ENCODE data around the gene NME5. TPM values are rescaled to one million over a fixed set of nuclear protein-coding genes. Genes with fewer than 3 reads are reported as not detected.
A peak's percentile ranks its signal among the peaks of the same experiment; 100 is the strongest.

Gene NME5
- total and polyA plus RNA-seq, 2 of the 4 experiments (the other 2 are of a cell fraction), result 0.17 to 0.18 TPM

DNA sequence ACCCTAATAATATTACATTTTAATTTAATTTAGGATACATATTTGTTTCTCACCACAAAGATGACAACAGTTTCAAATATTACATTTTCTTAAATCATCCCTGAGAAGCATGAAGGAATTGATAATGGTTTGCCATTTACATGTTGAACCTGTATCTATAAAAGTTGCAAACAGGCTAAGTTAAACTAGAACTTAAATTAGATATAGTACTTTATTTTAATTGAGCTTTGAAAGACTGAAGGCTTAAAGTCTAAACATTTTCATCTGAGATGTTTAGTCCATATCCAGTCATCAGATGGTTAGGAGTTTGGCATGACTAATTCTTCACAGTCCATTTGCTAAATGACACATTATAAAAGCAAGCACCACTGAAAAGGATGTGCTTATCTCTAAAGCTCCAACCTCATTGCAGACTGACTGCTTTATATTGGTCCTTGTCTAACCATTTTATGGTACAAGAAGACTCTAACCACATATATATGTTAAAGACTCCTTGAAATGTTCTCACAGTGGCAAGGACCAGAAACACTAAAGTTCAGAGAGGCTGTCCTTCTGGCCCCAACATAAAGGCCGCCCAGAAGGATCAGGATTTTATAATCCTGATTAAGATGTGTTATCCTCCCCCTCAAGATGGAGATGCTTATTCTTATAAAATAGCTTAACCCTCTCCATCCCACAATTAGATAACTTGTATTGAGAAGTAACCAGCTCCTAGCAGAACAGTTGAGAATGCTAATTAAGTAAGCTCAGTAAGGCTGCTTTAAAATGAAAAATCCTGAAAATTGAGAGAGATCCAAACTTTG, 29.6 kb downstream of the NME5 start:
- H3K4ac ChIP-seq (ENCODE audit: low read depth, low read length), result no peak overlapping the region
- no peak overlapping the region for H2BK5ac ChIP-seq (ENCODE audit: low read depth, low read length, poor library complexity, severe bottlenecking)
- no peak for TF ChIP-seq CHD1 (IDR thresholded peaks at IDR 0.05; ENCODE audit: low read depth, low read length)
- no peak for TF ChIP-seq MAFK (IDR thresholded peaks at IDR 0.05; ENCODE audit: low read depth, low read length)
- TF ChIP-seq FOS (IDR thresholded peaks at IDR 0.05; ENCODE audit: low read depth, low read length), result no peak
- TF ChIP-seq RFX5 (IDR thresholded peaks at IDR 0.05; ENCODE audit: low read depth, low read length), result no peak
- TF ChIP-seq, protein P1, sequence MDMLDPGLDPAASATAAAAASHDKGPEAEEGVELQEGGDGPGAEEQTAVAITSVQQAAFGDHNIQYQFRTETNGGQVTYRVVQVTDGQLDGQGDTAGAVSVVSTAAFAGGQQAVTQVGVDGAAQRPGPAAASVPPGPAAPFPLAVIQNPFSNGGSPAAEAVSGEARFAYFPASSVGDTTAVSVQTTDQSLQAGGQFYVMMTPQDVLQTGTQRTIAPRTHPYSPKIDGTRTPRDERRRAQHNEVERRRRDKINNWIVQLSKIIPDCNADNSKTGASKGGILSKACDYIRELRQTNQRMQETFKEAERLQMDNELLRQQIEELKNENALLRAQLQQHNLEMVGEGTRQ (IDR thresholded peaks at IDR 0.05; ENCODE audit: low read depth, low read length), result no peak
- TF ChIP-seq CEBPB (IDR thresholded peaks at IDR 0.05; ENCODE audit: low read depth, low read length), result no peak
- TF ChIP-seq NFE2L2 (IDR thresholded peaks at IDR 0.05; ENCODE audit: low read depth, low read length), result no peak
- TF ChIP-seq BHLHE40 (IDR thresholded peaks at IDR 0.05; ENCODE audit: low read depth, low read length), result no peak
- TF ChIP-seq MXI1 (IDR thresholded peaks at IDR 0.05; ENCODE audit: borderline replicate concordance, low read depth, low read length), result no peak
- TF ChIP-seq, protein P2, sequence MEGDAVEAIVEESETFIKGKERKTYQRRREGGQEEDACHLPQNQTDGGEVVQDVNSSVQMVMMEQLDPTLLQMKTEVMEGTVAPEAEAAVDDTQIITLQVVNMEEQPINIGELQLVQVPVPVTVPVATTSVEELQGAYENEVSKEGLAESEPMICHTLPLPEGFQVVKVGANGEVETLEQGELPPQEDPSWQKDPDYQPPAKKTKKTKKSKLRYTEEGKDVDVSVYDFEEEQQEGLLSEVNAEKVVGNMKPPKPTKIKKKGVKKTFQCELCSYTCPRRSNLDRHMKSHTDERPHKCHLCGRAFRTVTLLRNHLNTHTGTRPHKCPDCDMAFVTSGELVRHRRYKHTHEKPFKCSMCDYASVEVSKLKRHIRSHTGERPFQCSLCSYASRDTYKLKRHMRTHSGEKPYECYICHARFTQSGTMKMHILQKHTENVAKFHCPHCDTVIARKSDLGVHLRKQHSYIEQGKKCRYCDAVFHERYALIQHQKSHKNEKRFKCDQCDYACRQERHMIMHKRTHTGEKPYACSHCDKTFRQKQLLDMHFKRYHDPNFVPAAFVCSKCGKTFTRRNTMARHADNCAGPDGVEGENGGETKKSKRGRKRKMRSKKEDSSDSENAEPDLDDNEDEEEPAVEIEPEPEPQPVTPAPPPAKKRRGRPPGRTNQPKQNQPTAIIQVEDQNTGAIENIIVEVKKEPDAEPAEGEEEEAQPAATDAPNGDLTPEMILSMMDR (conservative IDR thresholded peaks at IDR 0.05; ENCODE audit: low read depth, low read length), result no peak
- TF ChIP-seq RAD21 (IDR thresholded peaks at IDR 0.05; ENCODE audit: low read length), result no peak
- TF ChIP-seq, protein P3, sequence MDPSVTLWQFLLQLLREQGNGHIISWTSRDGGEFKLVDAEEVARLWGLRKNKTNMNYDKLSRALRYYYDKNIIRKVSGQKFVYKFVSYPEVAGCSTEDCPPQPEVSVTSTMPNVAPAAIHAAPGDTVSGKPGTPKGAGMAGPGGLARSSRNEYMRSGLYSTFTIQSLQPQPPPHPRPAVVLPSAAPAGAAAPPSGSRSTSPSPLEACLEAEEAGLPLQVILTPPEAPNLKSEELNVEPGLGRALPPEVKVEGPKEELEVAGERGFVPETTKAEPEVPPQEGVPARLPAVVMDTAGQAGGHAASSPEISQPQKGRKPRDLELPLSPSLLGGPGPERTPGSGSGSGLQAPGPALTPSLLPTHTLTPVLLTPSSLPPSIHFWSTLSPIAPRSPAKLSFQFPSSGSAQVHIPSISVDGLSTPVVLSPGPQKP (IDR thresholded peaks at IDR 0.05; ENCODE audit: borderline replicate concordance, low read depth, low read length), result no peak
- no peaks in the 10 kb centered on the region for H3K79me1 ChIP-seq (ENCODE audit: low read depth in 1 of 2, low read length in 2 of 2)
- peaks cover 4% of the 10 kb centered on the region for H3K27me3 ChIP-seq (ENCODE audit: control insufficient read depth, insufficient read depth, low read length)
- H3K14ac ChIP-seq (replicated peaks; ENCODE audit: low read depth, low read length), result no peak overlapping the region
- intact Hi-C loops (cut with micrococcal nuclease) (no loop called here), in situ Hi-C loops (cut with MboI; ENCODE audit: low sequenced_read_pairs) (no loop called here), dilution Hi-C loops (cut with HindIII; ENCODE audit: low sequenced_read_pairs, unreplicated experiment) (no loop called here)
- no peak overlapping the region for H3K4me3 ChIP-seq (ENCODE audit: insufficient read depth, low read depth, low read length)
- no peaks in the 10 kb centered on the region for H3K4me1 ChIP-seq (ENCODE audit: control insufficient read depth, insufficient read depth, low read length)
- no peaks in the 10 kb centered on the region for H3K36me3 ChIP-seq (ENCODE audit: control insufficient read depth, insufficient read depth, low read length)
- no peak overlapping the region for H3K23ac ChIP-seq (ENCODE audit: low read depth, low read length)
- H3K27ac ChIP-seq (ENCODE audit: insufficient read depth, low read length), result no peak overlapping the region
- no peaks in the 10 kb centered on the region for H3K9me1 ChIP-seq (ENCODE audit: insufficient read depth, low read length)
- no peak overlapping the region for H4K91ac ChIP-seq (ENCODE audit: insufficient read depth, low read depth, low read length)
- H2BK15ac ChIP-seq (ENCODE audit: low read depth, low read length), result no peak overlapping the region
- H2AK5ac ChIP-seq (ENCODE audit: low read depth, low read length), result no peak overlapping the region
- no peak overlapping the region for H4K5ac ChIP-seq (ENCODE audit: low read depth, low read length)
- ATAC-seq (ENCODE audit: low read depth) (no peak), DNase-seq (peak; percentile 2)
- no peak overlapping the region for H2BK120ac ChIP-seq (ENCODE audit: low read depth, low read length)
- no peaks in the 10 kb centered on the region for H3K9me3 ChIP-seq (ENCODE audit: control insufficient read depth, insufficient read depth, low read length)
- whole genome bisulfite sequencing, 2 experiments (ENCODE audit: extremely low coverage in 2 of 2, insufficient read length in 1 of 2), result no CpG with 5 or more reads among the region's 1 CpG
- CTCF ChIA-PET, result interaction anchor here (1.1 kb wide), 1 partner anchor 20 kb away, joined by 3 read pairs; no protein-coding TSS in a partner anchor
- H3K18ac ChIP-seq (ENCODE audit: low read depth, low read length), result no peak overlapping the region
- no peak overlapping the region for H2BK20ac ChIP-seq (ENCODE audit: low read depth, low read length)
- no TSS peak for BruUV-seq (replicated peaks)
- no peak overlapping the region for H4K8ac ChIP-seq (ENCODE audit: low read depth in 2 of 2, low read length in 2 of 2)
- no peak overlapping the region for H3K56ac ChIP-seq (ENCODE audit: extremely low read depth, insufficient read depth, low read length)
- no peak overlapping the region for H2AK9ac ChIP-seq (replicated peaks; ENCODE audit: low read depth, low read length, poor library complexity)
- H2AFZ ChIP-seq (replicated peaks; ENCODE audit: low read length, poor library complexity), result no peak overlapping the region
- POLR2A ChIA-PET (ENCODE audit: unreplicated experiment), result no interaction called here
- no peak overlapping the region for H3K4me2 ChIP-seq (ENCODE audit: low read depth, low read length)
- no peaks in the 10 kb centered on the region for H4K20me1 ChIP-seq (ENCODE audit: insufficient read depth, low read length)
- H3K9ac ChIP-seq (ENCODE audit: low read depth, low read length), result no peak overlapping the region
